Stomach smooth muscle (tissue), 2 donors: ENCODE results near the gene AJM1.
A peak's percentile ranks its signal among the peaks of the same experiment; 100 is the strongest.
"Not testable (repeated sequence)": the region's sequence is repeated elsewhere in the genome, so short reads cannot be mapped to it uniquely, and the experiment has no call there.

ENCODE experiments used
- H3K27ac ChIP-seq: one replicate; pipeline ENCODE4 v1.7.0; 2013; ENCODE audit warnings: mild to moderate bottlenecking, low read length, inconsistent platforms
- H3K27me3 ChIP-seq, 2 donors: one replicate each; pipeline ENCODE4 v1.7.0; 2013; ENCODE audit warnings: low read length in 2 of 2; ENCODE audit not compliant: insufficient read depth in 2 of 2, control insufficient read depth in 1 of 2
- H3K36me3 ChIP-seq, 2 donors: one replicate each; pipeline ENCODE4 v1.7.0; 2013; ENCODE audit warnings: low read length in 2 of 2; ENCODE audit not compliant: control insufficient read depth in 2 of 2, insufficient read depth in 2 of 2
- H3K4me1 ChIP-seq: one replicate; pipeline ENCODE4 v1.7.0; 2013; ENCODE audit warnings: low read length; ENCODE audit not compliant: control insufficient read depth, insufficient read depth
- H3K4me3 ChIP-seq, 2 donors: one replicate each; pipeline ENCODE4 v1.7.0; 2013; ENCODE audit warnings: low read length in 2 of 2
- H3K9ac ChIP-seq, 2 donors: one replicate each; pipeline ENCODE4 v1.7.0; 2013; ENCODE audit warnings: low read length in 2 of 2, mild to moderate bottlenecking in 1 of 2
- H3K9me3 ChIP-seq, 2 donors: one replicate each; pipeline ENCODE4 v1.7.0; 2013; ENCODE audit warnings: low read length in 2 of 2; ENCODE audit not compliant: control insufficient read depth in 2 of 2
- donor health status: healthy.
- donor health status: Pancreatic carcinoma.

AJM1 gene

GRCh38 chr9:136802321-136802720 lies 40.0 kb upstream of the AJM1 start:
- H3K4me3 ChIP-seq, result no peak overlapping the region
- no peak overlapping the region for H3K27ac ChIP-seq
- H3K9me3 ChIP-seq, result no peaks in the 10 kb centered on the region
- peaks cover 40 to 41% of the 10 kb centered on the region in 2 donors for H3K27me3 ChIP-seq
- no peaks in the 10 kb centered on the region for H3K36me3 ChIP-seq
- peaks cover 31% of the 10 kb centered on the region for H3K4me1 ChIP-seq
- no peak overlapping the region for H3K9ac ChIP-seq

DNA sequence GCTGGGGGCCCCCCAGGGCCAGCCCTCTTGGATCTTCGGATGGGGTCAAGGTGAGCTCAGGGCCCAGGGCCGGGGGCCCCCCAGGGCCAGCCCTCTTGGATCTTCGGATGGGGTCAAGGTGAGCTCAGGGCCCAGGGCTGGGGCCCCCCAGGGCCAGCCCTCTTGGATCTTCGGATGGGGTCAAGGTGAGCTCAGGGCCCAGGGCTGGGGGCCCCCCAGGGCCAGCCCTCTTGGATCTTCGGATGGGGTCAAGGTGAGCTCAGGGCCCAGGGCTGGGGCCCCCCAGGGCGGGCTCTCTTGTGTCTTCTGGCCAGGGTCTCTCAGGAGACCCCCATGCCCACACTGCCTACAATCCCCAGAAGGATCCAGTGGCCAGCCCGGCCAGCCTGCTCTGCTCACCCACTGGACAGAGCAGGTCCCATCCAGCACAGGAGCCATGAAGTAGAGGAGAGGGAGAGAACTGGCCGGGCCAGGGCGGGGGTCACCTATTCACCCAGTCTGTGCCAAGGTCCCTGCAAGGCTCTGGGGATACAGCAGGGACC lies 39.2 kb upstream of the AJM1 start:
- H3K9me3 ChIP-seq, H3K4me3 ChIP-seq, H3K9ac ChIP-seq, H3K36me3 ChIP-seq, H3K27ac ChIP-seq: not testable (repeated sequence)
- Histone ChIP-seq H3K4me1 (peaks cover 31% of the 10 kb centered on the region), H3K27me3 (peaks cover 37 to 40% of the 10 kb centered on the region in 2 donors)

- H3K4me1 ChIP-seq, result peaks cover 35% of the 10 kb centered on the region
- H3K36me3 ChIP-seq, result no peaks in the 10 kb centered on the region
- H3K4me3 ChIP-seq, result no peak overlapping the region
- peaks cover 31 to 35% of the 10 kb centered on the region in 2 donors for H3K27me3 ChIP-seq
- H3K9ac ChIP-seq, result no peak overlapping the region
- H3K9me3 ChIP-seq, result no peaks in the 10 kb centered on the region
- H3K27ac ChIP-seq, result no peak overlapping the region
These were observed 38.4 kb upstream of the AJM1 start for GRCh38 chr9:136803551-136804508.

DNA sequence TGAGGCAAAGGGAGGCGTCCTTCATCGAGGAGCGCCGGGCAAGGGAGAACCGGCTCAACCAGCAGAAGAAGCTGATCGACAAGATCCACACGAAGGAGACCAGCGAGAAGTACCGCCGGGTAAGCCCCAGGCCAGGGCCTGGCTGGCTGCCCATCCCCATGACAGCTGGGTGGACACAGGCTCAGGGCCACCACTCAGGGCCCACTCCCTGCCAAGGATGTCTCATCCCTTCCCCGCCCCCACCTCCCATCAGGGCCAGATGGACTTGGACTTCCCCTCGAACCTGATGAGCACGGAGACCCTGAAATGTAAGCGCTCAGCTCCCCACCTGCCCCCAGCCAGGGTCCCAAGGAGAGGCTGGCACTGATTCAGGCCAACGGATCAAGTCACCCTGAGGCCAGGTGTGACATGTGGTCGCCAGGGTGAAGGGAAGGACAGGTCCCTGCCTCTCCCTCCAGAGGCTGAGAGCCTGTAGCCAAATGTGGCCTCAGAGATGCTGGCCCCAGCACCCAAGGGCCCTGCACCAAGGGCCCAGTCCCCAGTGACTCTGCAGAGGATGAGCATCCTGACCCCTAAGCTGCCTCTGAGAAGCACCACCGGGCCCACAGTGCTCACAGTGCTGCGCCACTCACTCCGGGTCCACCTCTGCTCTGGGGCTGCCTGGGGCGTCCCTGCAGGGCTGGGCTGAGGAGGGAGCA lies 37.6 kb upstream of the AJM1 start:
- Histone ChIP-seq H3K27me3 (peaks cover 22 to 26% of the 10 kb centered on the region in 2 donors), H3K9me3 (no peaks in the 10 kb centered on the region), H3K27ac (no peak overlapping the region), H3K4me1 (peaks cover 37% of the 10 kb centered on the region), H3K9ac (no peak overlapping the region), H3K36me3 (peaks cover under 1 to 2% of the 10 kb centered on the region in 2 donors), H3K4me3 (no peak overlapping the region)

DNA sequence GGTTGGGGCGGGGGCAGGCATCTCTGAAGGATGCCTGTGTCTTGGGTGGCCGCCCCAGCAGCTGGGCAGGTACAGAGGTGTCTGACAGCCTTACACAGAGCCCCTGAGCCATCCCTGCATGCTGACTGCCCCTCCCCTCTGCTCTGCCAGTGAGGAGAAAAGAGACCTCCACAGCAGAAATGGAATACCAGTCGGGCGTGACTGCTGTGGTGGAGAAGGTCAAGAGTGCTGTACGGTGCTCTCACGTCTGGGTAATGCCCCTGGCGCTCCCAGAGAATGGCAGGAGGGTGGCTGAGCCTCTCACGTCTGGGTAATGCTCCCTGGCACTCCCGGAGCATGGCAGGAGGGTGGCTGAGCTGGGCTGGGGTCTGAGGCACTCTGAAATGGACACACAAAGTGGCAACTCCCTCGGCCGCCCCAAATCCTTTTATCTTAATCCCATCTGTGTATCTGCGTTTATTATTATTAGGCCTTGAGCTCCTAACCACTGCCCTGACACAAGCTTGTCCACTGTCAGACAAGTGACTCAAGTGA lies 37.0 kb upstream of the AJM1 start:
- Histone ChIP-seq H3K27ac (no peak overlapping the region), H3K4me1 (peaks cover 38% of the 10 kb centered on the region), H3K36me3 (peaks cover 5 to 7% of the 10 kb centered on the region in 2 donors), H3K9ac (no peak overlapping the region), H3K27me3 (peaks cover 18 to 22% of the 10 kb centered on the region in 2 donors), H3K4me3 (no peak overlapping the region), H3K9me3 (no peaks in the 10 kb centered on the region)

- H3K9ac ChIP-seq, result no peak overlapping the region
- H3K27ac ChIP-seq, result no peak overlapping the region
These were observed 36.2 kb upstream of the AJM1 start for GRCh38 chr9:136806067-136806466.

GRCh38 chr9:136806631-136807201 lies 35.6 kb upstream of the AJM1 start:
- peak overlapping the region; percentile 36 to 63 for H3K9ac ChIP-seq
- H3K4me1 ChIP-seq, result peaks cover 31% of the 10 kb centered on the region
- peak overlapping the region; percentile 65 to 87 for H3K4me3 ChIP-seq
- H3K27me3 ChIP-seq, result peaks cover 7 to 8% of the 10 kb centered on the region in 2 donors
- peaks cover 6 to 7% of the 10 kb centered on the region in 2 donors for H3K36me3 ChIP-seq
- no peaks in the 10 kb centered on the region for H3K9me3 ChIP-seq
- H3K27ac ChIP-seq, result no peak overlapping the region

More at GRCh38 chr9:136806067-136806466, 36.2 kb upstream of the AJM1 start:
- Histone ChIP-seq H3K9me3 (no peaks in the 10 kb centered on the region), H3K27me3 (peaks cover 10 to 14% of the 10 kb centered on the region in 2 donors), H3K36me3 (peaks cover 6 to 7% of the 10 kb centered on the region in 2 donors), H3K4me3 (no peak overlapping the region), H3K4me1 (peaks cover 31% of the 10 kb centered on the region)

GRCh38 chr9:136807281-136808074 lies 34.8 kb upstream of the AJM1 start, which contains the start of gene RABL6:
Gene RABL6, plus strand, starts transcription at chr9:136807948. Its CDS starts 249 bp downstream, at chr9:136808197.
- Histone ChIP-seq H3K36me3 (peaks cover 6 to 7% of the 10 kb centered on the region in 2 donors), H3K4me3 (peak within 1 kb of the TSS; percentile 65 to 87), H3K27ac (peak within 1 kb of the TSS; percentile 71), H3K27me3 (peaks cover under 1% of the 10 kb centered on the region in 2 donors), H3K9ac (peak within 1 kb of the TSS; percentile 70 to 73), H3K9me3 (no peaks in the 10 kb centered on the region), H3K4me1 (peaks cover 31% of the 10 kb centered on the region)

DNA sequence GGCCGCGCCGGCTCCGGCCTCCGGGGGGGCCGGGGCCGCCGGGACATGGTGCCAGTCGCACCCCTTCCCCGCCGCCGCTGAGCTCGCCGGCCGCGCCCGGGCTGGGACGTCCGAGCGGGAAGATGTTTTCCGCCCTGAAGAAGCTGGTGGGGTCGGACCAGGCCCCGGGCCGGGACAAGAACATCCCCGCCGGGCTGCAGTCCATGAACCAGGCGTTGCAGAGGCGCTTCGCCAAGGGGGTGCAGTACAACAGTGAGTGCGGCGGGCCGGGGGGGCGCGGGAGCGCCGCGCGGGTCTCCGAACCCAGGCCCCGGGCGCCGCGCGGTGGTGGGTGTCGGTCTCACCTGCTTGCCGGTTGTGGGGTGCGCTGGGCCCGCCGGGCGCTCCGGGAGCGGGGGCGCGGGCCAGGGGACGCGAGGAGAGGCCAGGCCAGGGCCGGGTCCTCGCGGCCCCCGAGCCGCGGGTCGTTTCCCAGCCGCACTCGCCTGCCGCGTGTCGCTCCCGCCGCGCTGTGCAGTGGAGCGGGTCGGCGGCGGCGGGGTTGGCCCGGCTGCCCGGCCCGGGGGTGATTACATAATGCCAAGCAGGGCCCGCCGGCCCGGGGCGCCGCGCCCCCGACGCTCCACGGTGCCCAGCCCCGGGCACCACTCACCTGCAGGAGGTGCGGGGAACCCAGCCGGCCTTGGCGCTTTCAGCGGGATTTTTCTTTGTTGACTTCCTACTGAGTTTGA lies 34.0 kb upstream of the AJM1 start:
- Histone ChIP-seq H3K4me1 (peaks cover 31% of the 10 kb centered on the region), H3K36me3 (peaks cover 6 to 7% of the 10 kb centered on the region in 2 donors), H3K27me3 (no peaks in the 10 kb centered on the region)

More for the DNA sequence above, 34.0 kb upstream of the AJM1 start:
- H3K27ac ChIP-seq, result no peak overlapping the region
- no peaks in the 10 kb centered on the region for H3K9me3 ChIP-seq
- peak overlapping the region; percentile 70 to 71 for H3K9ac ChIP-seq
- H3K4me3 ChIP-seq, result peak overlapping the region; percentile 65 to 87
